Keratinocyte (primary cell): ENCODE measurements around the gene NOTCH1. TPM values are rescaled to one million over a fixed set of nuclear protein-coding genes. Genes with fewer than 3 reads are reported as not detected.

Source experiments
- DNase-seq: peaks from one replicate; pipeline ENCODE4 v3.0.0-alpha.2; 2011; ENCODE audit warnings: low read depth, missing footprints, low spot score
- FAIRE-seq: peaks from 2 replicates; lab custom pipeline; 2011; peaks lifted over from hg19 to GRCh38; lab: Jason Lieb, UNC
- H2AFZ ChIP-seq: 2 replicates; pipeline ENCODE4 v1.6.0; 2012; ENCODE audit warnings: low read length, control low read depth, inconsistent platforms; ENCODE audit not compliant: control insufficient read depth
- H3K27ac ChIP-seq: 2 replicates; pipeline ENCODE4 v1.5.1; 2011; ENCODE audit warnings: low read length; ENCODE audit not compliant: control insufficient read depth, insufficient read depth
- H3K27me3 ChIP-seq: 3 replicates; pipeline ENCODE4 v1.6.0; 2011; ENCODE audit warnings: low read length; ENCODE audit not compliant: control insufficient read depth, insufficient read depth; ENCODE audit errors: extremely low read depth
- H3K36me3 ChIP-seq, 2 experiments: 2 replicates in 1 of 2; 3 replicates in 1 of 2; pipeline ENCODE4 v1.5.1; 2011; ENCODE audit warnings: low read length in 2 of 2, mild to moderate bottlenecking in 1 of 2; ENCODE audit not compliant: control insufficient read depth in 2 of 2, insufficient read depth in 2 of 2; ENCODE audit errors: extremely low read depth in 1 of 2
- H3K4me1 ChIP-seq: 3 replicates; pipeline ENCODE4 v1.5.1; 2011; ENCODE audit warnings: low read length; ENCODE audit not compliant: control insufficient read depth, insufficient read depth; ENCODE audit errors: extremely low read depth
- H3K4me2 ChIP-seq: 3 replicates; pipeline ENCODE4 v1.6.0; 2011; ENCODE audit warnings: low read depth, low read length; ENCODE audit not compliant: control insufficient read depth, insufficient read depth; ENCODE audit errors: extremely low read depth
- H3K4me3 ChIP-seq, 3 experiments: fragments of 200-600 bp in 1 of 3; sonication (generic) in 1 of 3; 2 replicates in 2 of 3; 3 replicates in 1 of 3; pipeline ENCODE4 v1.5.1; 2011 to 2016; ENCODE audit warnings: low read length in 3 of 3, mild to moderate bottlenecking in 3 of 3, control low read depth in 2 of 3, inconsistent platforms in 1 of 3, low read depth in 1 of 3, mixed read lengths in 1 of 3, mixed run types in 1 of 3, moderate library complexity in 1 of 3; ENCODE audit not compliant: control insufficient read depth in 2 of 3, insufficient read depth in 2 of 3; ENCODE audit errors: extremely low read depth in 1 of 3
- H3K79me2 ChIP-seq: 2 replicates; pipeline ENCODE4 v1.6.0; 2012; ENCODE audit warnings: low read length; ENCODE audit not compliant: control insufficient read depth, insufficient read depth
- H3K9ac ChIP-seq: 3 replicates; pipeline ENCODE4 v1.6.0; 2011; ENCODE audit warnings: low read length; ENCODE audit not compliant: control insufficient read depth, insufficient read depth; ENCODE audit errors: extremely low read depth
- H3K9me1 ChIP-seq: 3 replicates; pipeline ENCODE4 v1.6.0; 2011; ENCODE audit warnings: low read length; ENCODE audit not compliant: control insufficient read depth, insufficient read depth; ENCODE audit errors: extremely low read depth
- H3K9me3 ChIP-seq: 2 replicates; pipeline ENCODE4 v1.5.1; 2012; ENCODE audit warnings: low read depth, low read length; ENCODE audit not compliant: control insufficient read depth
- H4K20me1 ChIP-seq: 3 replicates; pipeline ENCODE4 v1.6.0; 2011; ENCODE audit warnings: low read length; ENCODE audit not compliant: control insufficient read depth, insufficient read depth; ENCODE audit errors: extremely low read depth
- CTCF ChIP-seq, 3 experiments: IDR thresholded peaks in 1 of 3; conservative IDR thresholded peaks in 1 of 3; optimal IDR thresholded peaks in 1 of 3; 2 replicates in 2 of 3; 3 replicates in 1 of 3; pipeline versions ENCODE3 to v1.5.1; 2011; ENCODE audit warnings: low read length in 3 of 3, mild to moderate bottlenecking in 3 of 3, moderate library complexity in 2 of 3, control low read depth in 1 of 3, inconsistent platforms in 1 of 3; ENCODE audit not compliant: insufficient read depth in 2 of 3; ENCODE audit errors: extremely low read depth in 1 of 3
- EZH2 ChIP-seq: IDR thresholded peaks from one replicate; pipeline ENCODE4 v1.6.1; 2012; ENCODE audit warnings: inconsistent platforms, mild to moderate bottlenecking, low read length, moderate library complexity
- dilution Hi-C: fragments of 300-500 bp; cut with MboI; formaldehyde crosslinking; loops from one replicate; pipeline ENCODE4 v1.7.0; 2020; ENCODE audit warnings: low sequenced_read_pairs; ENCODE audit not compliant: extremely low pct_ligation_motif_present
- polyA plus RNA-seq, 5 experiments: library from polyadenylated mRNA; depleted of rRNA in 3 of 5; stranded (reverse) in 3 of 5; stranded (forward) in 1 of 5; unstranded in 1 of 5; fragments of >200 nt; gene quantifications; 1 replicate in 1 of 5; 2 replicates in 3 of 5; 3 replicates in 1 of 5; pipeline versions ENCODE4 v1.2.1 to v1.2.3, GENCODE V29; 2011 to 2012; ENCODE audit warnings: missing spikeins in 2 of 5, low read depth in 1 of 5, low replicate concordance in 1 of 5

NOTCH1 gene
- polyA plus RNA-seq, 1 donor (not counting 4 experiments of a cell fraction or from before 2014, with no cell fraction given) = 6.1 TPM

GRCh38 chr9:136517012-136517743, 28.7 kb downstream of the NOTCH1 start:
- no peak for FAIRE-seq
- H3K79me2 ChIP-seq = peaks cover 38% of the 10 kb centered on the region

GRCh38 chr9:136516191-136516654, 29.6 kb downstream of the NOTCH1 start:
- H3K9me3 ChIP-seq = no peaks in the 10 kb centered on the region
- no peaks in the 10 kb centered on the region for H3K9me1 ChIP-seq
- no peak overlapping the region for H3K4me2 ChIP-seq
- H3K4me3 ChIP-seq = no peak overlapping the region
- dilution Hi-C loops = no loop called here
- no peaks in the 10 kb centered on the region for H3K27me3 ChIP-seq
- H2AFZ ChIP-seq = no peak overlapping the region
- peaks cover 8% of the 10 kb centered on the region for H4K20me1 ChIP-seq
- TF ChIP-seq CTCF (optimal IDR thresholded peaks at IDR 0.05 in 1 of 3, IDR thresholded peaks at IDR 0.05 in 1 of 3, conservative IDR thresholded peaks at IDR 0.05 in 1 of 3; ENCODE audit: extremely low read depth in 1 of 3, insufficient read depth in 2 of 3, low read length in 3 of 3) = no peak
- TF ChIP-seq EZH2 = no peak
- no peak overlapping the region for H3K27ac ChIP-seq
- H3K4me1 ChIP-seq = no peaks in the 10 kb centered on the region
- H3K79me2 ChIP-seq = peaks cover 34% of the 10 kb centered on the region
- no peak for DNase-seq
- no peak for FAIRE-seq
- H3K36me3 ChIP-seq = peaks cover 53 to 71% of the 10 kb centered on the region in 2 experiments
- H3K9ac ChIP-seq = no peak overlapping the region

More at GRCh38 chr9:136517012-136517743, 28.7 kb downstream of the NOTCH1 start:
- Histone ChIP-seq H3K4me1 (no peaks in the 10 kb centered on the region), H3K36me3 (peaks cover 51 to 65% of the 10 kb centered on the region in 2 experiments), H3K9me3 (no peaks in the 10 kb centered on the region), H4K20me1 (peaks cover 8% of the 10 kb centered on the region), H3K9ac (no peak overlapping the region), H3K27me3 (no peaks in the 10 kb centered on the region), H3K4me3 (no peak overlapping the region), H3K27ac (no peak overlapping the region), H2AFZ (no peak overlapping the region), H3K4me2 (no peak overlapping the region), H3K9me1 (no peaks in the 10 kb centered on the region)
- TF ChIP-seq CTCF (optimal IDR thresholded peaks at IDR 0.05 in 1 of 3, IDR thresholded peaks at IDR 0.05 in 1 of 3, conservative IDR thresholded peaks at IDR 0.05 in 1 of 3; ENCODE audit: extremely low read depth in 1 of 3, insufficient read depth in 2 of 3, low read length in 3 of 3) = no peak
- TF ChIP-seq EZH2 = no peak
- dilution Hi-C loops = no loop called here
- no peak for DNase-seq
